AG10803 (cell line): ENCODE results near the gene IRAK2.
A peak's percentile ranks its signal among the peaks of the same experiment; 100 is the strongest.

Experiments used
- DNase-seq: peaks from one replicate; pipeline ENCODE4 v3.0.0; 2010; ENCODE audit warnings: low read depth
- H3K4me3 ChIP-seq: 2 replicates; pipeline ENCODE4 v1.5.1; 2011; ENCODE audit warnings: mild to moderate bottlenecking, low read length, control low read depth
- CTCF ChIP-seq: conservative IDR thresholded peaks from 2 replicates; pipeline ENCODE4 v1.5.1; 2011; ENCODE audit warnings: mild to moderate bottlenecking, low read length, control low read depth, inconsistent platforms

Gene IRAK2

GRCh38 chr3:10187290-10187876, 22.7 kb downstream of the IRAK2 start:
- TF ChIP-seq CTCF = no peak
- no peak overlapping the region for H3K4me3 ChIP-seq
- DNase-seq = no peak

GRCh38 chr3:10187944-10188343, 23.2 kb downstream of the IRAK2 start:
- no peak for DNase-seq
- TF ChIP-seq CTCF = no peak
- H3K4me3 ChIP-seq = no peak overlapping the region

- no peak for DNase-seq
- no peak for TF ChIP-seq CTCF
- no peak overlapping the region for H3K4me3 ChIP-seq
Measured at GRCh38 chr3:10188804-10189556, 24.3 kb downstream of the IRAK2 start.

GRCh38 chr3:10189557-10190354, 25.0 kb downstream of the IRAK2 start:
- TF ChIP-seq CTCF = no peak
- peak; percentile 79 for DNase-seq
- no peak overlapping the region for H3K4me3 ChIP-seq

GRCh38 chr3:10192953-10193691, 28.4 kb downstream of the IRAK2 start:
- H3K4me3 ChIP-seq = no peak overlapping the region
- peak; percentile 93 for DNase-seq
- TF ChIP-seq CTCF = peak; percentile 78

GRCh38 chr3:10193692-10194327, 29.1 kb downstream of the IRAK2 start:
- no peak overlapping the region for H3K4me3 ChIP-seq
- no peak for TF ChIP-seq CTCF
- no peak for DNase-seq
